DOHH2 (cell line): ENCODE data around the gene MXRA5.

Experiments used
- EZH2phosphoT487 ChIP-seq: fragments of 200-600 bp; sonication (generic); IDR thresholded peaks from 2 replicates; pipeline ENCODE4 v1.6.1; 2017; ENCODE audit warnings: borderline replicate concordance, mild to moderate bottlenecking, antibody characterized with exemption, low read length, moderate library complexity, mixed read lengths
- TF ChIP-seq, protein P1 (sequence below): fragments of 200-600 bp; sonication (generic); IDR thresholded peaks from one replicate; pipeline ENCODE4 v1.5.1; 2014; ENCODE audit warnings: antibody characterized with exemption, mild to moderate bottlenecking, low read depth, low read length; ENCODE audit not compliant: poor library complexity, severe bottlenecking

DNA sequence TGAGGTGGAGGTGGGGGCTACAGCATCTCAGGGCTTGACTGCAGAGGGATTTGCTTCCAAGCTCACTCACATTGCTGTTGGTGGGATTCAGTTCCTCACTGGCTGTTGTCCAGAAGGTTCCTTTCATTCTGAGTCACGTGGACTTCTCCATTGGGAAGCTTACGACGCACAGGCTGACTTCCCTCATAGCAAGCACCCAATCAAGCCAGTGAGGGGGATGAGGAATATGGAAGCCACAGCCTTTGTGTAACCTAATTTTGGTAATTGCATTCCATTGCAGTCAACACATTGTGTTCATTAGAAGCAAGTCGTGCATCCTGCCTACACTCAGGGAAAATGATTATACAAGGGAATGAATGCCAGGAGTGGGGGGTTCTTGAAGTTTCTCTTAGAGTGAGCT, 32.7 kb upstream of the MXRA5 start:
- TF ChIP-seq, protein P1, sequence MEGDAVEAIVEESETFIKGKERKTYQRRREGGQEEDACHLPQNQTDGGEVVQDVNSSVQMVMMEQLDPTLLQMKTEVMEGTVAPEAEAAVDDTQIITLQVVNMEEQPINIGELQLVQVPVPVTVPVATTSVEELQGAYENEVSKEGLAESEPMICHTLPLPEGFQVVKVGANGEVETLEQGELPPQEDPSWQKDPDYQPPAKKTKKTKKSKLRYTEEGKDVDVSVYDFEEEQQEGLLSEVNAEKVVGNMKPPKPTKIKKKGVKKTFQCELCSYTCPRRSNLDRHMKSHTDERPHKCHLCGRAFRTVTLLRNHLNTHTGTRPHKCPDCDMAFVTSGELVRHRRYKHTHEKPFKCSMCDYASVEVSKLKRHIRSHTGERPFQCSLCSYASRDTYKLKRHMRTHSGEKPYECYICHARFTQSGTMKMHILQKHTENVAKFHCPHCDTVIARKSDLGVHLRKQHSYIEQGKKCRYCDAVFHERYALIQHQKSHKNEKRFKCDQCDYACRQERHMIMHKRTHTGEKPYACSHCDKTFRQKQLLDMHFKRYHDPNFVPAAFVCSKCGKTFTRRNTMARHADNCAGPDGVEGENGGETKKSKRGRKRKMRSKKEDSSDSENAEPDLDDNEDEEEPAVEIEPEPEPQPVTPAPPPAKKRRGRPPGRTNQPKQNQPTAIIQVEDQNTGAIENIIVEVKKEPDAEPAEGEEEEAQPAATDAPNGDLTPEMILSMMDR = no peak
- TF ChIP-seq EZH2phosphoT487 = no peak
